ENCODE measurements around the gene ABCB10.
"Not testable (repeated sequence)": the region's sequence is repeated elsewhere in the genome, so short reads cannot be mapped to it uniquely, and the experiment has no call there.

ABCB10 gene

GRCh38 chr1:229572286-229572685, 13.8 kb upstream of the ABCB10 start:
- no peak for DNase-seq (ENCODE audit: low read depth)

DNA sequence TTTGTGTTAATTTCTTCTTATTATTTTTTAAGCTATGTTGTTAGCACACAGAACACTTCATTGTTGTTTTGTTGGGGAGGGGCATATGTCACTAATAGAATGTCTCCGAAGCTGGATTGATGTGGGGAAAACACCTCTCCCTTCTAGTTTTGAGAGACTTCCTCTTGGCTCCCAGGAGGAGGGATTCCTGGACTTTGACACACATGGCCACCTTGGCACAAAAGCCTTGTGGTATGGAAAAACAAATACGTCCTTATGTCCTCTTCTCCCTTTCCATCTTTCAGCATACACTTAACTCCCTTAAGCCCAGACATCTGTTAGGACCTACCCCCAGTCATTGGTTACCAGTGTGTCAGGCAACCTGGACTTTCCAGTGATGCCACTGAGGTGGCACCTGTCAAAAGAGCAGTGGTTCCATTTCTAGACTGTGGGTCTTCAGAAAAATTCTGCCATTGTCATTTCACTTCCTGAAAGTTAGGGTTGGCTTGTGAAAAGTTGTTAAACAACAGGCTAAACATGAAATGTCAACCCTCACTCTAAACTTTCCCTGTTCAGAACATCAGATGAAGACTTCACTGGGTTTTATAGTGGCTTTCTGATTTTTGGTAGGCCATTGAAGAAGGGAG, 12.5 kb upstream of the ABCB10 start:
- DNase-seq (ENCODE audit: low read depth): no peak

DNA sequence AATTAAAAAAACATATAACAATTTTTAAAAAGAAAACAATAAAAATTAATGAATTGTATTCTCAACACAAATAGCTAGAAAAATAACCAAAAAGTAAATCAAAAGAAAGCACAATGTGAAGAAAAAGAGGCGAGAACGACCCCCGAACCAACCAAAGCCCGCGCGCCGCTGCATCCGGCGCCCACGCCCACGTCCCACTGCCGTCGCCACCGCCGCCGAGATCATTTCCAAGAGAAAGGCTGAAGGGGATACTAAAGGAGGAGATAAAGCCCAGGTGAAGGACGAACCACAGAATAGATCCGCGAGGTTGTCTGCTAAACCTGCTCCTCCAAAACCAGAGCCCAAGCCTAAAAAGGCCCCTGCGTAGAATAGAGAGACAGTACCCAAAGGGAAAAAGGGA, 11.8 kb upstream of the ABCB10 start:
- no peak for DNase-seq (ENCODE audit: low read depth)

DNA sequence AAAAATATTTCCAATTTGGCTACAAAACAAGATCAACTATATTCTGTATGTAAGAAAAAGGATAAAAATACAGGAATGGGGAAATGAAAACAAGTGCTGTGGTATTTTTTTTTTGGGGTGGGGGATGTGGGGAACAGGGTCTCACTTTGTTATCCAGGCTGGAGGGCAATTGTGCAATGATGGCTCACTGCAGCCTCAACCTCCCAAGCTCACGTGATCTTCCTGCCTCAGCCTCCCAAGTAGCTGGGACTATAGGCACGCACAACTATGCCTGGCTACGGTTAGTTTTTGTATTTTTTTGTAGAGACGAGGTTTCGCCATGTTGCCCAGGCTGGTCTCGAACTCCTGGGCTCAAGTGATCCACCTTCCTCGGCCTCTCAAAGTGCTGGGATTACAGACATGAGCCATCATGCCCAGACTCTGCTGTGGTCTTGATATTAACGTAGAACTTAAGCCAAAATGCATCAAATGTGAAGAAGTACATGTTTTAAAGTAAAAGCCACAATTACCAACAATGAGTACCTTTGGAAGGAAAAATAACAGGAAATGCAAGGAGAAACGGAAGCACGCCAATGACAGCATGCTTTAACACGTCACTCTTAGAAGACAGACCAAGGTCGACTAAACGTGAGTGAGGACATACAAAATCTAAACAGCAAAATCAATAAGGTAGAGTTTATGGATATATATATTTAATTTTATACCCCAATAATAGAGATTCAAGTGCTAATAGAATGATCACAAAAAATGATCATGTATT, 8.8 kb upstream of the ABCB10 start:
- DNase-seq (ENCODE audit: low read depth): no peak

DNA sequence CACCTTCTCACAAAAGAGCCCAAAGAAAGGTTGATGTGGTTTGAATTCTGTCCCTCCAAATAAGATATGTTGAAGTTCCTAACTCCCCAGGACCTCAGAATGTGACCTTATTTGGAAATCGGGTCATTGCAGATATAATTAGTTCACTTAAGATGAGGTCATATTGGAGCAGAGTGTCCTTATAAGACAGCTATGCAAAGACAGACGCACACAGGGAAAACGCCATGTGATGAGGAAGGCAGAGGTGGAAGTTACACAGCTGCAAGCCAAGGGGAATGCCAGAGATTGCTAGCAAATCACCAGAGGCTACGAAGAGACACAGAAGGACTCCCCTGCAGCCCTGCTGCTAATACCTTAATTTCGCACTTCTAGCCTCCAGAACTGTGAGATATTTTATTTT, 5.2 kb upstream of the ABCB10 start:
- DNase-seq (ENCODE audit: low read depth): no peak

DNA sequence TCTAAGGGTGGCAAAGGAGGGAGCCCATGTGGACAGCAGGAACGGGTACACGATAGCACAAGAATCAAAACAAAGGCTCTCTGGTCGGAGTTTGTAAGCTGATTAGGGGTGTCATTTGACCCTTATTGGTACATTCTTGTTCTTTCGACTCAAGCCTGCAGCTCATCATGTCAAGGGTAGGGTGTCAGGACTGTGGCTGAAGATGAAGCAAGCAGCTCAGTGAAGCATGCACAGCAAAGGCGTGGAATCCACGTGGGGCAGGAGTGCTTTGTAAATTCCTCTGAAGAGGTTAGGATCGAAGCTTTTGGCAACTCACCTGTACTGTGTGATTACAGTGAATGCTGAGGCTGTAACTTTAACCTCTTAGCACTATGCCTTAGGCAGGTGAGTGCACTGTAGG, 4.7 kb upstream of the ABCB10 start:
- no peak for DNase-seq (ENCODE audit: low read depth)

DNA sequence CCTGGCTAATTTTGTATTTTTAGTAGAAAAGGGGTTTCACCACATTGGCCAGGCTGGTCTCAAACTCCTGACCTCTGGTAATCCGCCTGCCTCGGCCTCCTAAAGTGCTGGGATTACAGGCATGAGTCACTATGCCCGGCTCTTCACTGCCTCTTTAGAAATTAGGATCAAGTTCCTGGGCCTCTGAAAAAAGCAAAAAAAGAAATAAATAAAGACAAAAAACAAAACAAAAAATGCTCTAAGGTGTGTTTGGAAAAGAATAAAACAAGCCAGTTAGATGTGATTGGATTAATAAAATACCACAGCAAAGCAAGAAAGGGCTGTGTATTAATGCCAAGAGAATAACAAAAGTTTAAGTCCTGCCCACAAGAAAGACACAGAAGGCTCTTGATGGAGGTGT, 4.2 kb upstream of the ABCB10 start:
- no peak for DNase-seq (ENCODE audit: low read depth)

DNA sequence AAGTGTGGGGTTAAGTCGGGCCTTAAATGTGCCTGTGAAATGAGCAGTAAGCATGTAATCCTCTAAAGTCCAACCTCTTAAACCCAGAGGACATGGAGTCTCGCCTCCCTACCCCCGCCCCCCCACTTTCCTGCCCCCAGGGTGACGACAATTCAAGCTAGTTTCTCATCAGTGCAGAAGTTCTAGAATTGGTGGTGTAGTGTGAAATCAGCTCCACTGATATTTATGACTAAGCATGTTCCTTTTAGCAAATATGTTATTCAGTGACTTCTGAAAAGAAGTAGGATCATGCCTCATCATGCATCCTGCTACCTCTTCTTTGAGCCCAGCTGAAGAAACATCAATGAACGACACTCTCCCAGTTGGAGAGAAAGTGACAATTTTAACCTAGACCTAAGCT, 2.6 kb upstream of the ABCB10 start:
- DNase-seq (ENCODE audit: low read depth): no peak

- DNase-seq (ENCODE audit: low read depth): not testable (repeated sequence)
Observed at GRCh38 chr1:229560124-229560523, 1.6 kb upstream of the ABCB10 start.

DNA sequence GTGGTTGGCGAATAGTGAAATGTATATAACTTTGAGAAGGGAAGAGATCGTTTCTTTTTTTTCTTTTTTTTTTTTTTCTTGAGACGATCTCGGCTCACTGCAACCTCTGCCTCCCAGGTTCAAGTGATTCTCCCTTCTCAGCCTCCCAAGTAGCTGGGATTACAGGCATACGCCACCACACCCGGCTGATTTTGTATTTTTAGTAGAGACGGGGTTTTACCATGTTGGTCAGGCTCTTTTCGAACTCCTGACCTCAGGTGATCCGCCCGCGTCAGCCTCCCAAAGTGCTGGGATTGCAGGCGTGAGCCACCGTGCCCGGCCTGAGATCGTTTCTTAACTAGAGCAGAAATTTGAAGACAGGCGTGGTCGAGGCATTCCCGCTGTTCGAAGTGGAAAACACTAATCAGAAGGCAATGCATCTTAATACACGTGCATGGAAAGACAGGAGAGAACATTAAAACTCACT, 862 bp upstream of the ABCB10 start:
- not testable (repeated sequence) for DNase-seq (ENCODE audit: low read depth)

GRCh38 chr1:229557913-229558414, 543 bp downstream of the ABCB10 start:
- no peak for DNase-seq (ENCODE audit: low read depth)

DNA sequence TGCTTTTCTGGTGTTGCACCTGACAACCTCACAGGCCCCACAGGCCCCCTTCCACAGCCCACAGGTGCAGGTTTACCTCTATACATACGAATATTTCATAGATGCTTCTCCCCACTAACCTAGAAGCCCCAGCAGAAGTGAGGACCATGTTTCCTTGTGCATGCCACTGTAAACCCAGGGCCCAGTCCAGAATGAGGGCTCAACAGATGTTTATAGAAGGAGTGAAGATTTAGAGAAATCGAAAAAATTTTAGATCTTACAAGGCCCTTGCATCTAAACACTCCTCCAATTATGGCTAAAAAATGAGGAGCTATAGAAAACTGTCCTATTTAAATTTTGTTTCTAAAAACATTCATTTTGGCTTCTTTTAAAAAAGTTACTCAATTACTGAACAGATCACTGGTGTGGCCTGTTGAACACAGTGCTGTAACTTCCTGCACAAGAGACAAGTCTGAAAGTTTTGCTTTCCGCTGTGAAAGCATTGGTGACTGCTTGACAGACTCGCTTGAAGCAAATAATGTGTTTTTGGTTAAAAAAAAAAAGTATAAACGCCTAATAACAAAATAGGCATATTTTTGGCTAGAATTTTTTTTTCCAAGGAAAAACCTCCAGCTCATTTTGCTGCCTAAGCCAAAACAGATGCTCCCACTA, 1.2 kb downstream of the ABCB10 start:
- no peak for DNase-seq (ENCODE audit: low read depth)

DNA sequence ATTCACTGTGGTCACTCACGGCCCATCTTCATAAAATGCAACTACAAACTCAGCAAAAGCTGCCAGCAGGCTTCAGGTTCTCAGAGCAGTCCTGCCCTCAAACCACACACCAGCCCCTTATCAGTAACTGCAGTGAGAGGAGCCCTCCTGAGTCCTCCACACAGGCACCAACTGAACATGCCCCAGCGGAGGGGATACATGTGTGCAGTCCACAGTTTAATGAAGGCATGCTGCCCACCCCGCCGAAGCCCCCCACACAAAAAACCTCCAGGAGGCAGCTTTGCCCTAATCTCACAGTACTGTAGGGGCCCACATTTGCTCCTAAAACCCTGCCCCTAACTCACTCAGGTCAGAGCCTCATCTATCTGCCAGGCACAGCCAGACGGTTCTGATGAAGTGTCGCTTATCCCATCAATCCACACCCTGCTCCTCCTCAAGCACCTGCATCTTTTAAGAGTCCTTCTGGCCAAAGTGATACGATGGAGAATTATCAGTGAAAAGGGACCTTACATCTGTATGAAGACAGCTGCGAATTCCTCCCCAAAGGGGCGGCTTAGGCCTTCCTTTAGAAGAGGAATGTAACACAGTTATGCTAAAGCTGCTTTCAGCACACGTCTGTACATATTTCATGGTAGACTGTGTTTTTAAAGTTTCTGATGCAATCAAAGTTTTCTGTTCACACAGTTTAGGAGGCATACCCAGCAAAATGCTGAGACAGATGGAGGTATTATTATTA, 3.5 kb downstream of the ABCB10 start:
- peak; percentile 94 for DNase-seq (ENCODE audit: low read depth)

DNA sequence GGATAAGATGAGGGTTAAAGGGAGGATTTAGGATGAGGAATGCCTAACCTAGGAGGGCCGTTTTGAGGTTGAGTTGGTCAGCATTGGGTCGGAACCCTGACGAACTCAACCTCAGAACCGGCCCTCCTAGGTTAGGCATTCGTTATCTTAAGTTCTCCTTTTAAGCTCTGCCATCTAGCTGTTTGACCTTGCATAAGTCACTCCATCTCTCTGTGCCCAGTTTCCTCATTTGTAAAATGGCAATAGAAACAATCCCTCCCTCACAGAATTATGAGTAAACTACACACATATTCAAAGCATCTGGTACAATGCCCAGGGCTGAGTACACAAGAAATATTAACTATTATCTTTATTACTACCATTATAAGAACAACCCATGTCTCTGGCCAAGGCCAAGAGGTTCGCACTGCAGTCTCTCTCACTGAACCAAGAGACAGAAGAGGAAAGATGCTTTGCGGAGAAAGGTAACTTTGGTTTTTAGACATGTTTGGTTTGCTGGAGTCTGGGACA, 4.8 kb downstream of the ABCB10 start:
- DNase-seq (ENCODE audit: low read depth): no peak

- no peak for DNase-seq (ENCODE audit: low read depth)
Observed at GRCh38 chr1:229552732-229553131, 5.8 kb downstream of the ABCB10 start.

- no peak for DNase-seq (ENCODE audit: low read depth)
Observed at GRCh38 chr1:229550812-229551567, 7.5 kb downstream of the ABCB10 start.

GRCh38 chr1:229547542-229547941, 11.0 kb downstream of the ABCB10 start:
- DNase-seq (ENCODE audit: low read depth): no peak

GRCh38 chr1:229544587-229544986, 13.9 kb downstream of the ABCB10 start:
- no peak for DNase-seq (ENCODE audit: low read depth)

DNA sequence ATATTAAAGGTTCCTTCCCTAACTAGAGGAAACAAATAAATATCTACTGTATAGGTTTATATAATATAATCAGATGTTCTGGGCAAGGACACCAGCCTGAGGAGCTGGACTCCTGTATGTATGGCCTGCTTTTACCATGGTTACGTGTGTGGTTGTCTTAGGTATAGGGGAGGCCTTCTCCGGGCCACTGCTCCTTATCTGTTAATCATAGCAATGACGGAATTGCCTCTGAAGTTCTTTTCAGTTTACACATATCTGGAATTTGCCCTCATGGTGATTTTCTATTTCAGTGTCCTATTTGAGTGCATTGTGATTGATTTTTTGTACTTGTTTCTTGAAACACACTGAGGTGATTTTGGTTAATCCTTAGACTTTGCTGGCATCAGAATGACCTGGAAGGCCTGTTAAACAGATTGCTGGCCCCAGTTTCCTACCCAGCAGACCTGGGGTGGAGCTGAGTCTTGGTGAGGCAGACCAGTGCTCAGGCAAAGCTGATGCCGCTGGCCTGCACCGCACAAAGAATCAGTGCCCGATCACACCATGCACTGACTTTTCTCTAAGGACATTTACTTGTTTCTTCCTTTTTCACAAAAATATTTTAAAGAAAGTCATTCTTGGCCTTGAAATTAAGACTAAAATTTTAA, 18.5 kb downstream of the ABCB10 start:
- DNase-seq (ENCODE audit: low read depth): no peak

GRCh38 chr1:229538945-229539344, 19.6 kb downstream of the ABCB10 start:
- DNase-seq (ENCODE audit: low read depth): no peak

- peak; percentile 52 for DNase-seq (ENCODE audit: low read depth)
Observed at GRCh38 chr1:229537894-229538293, 20.6 kb downstream of the ABCB10 start.

Measured in CMK (cell line).